GM18907 (cell line): ENCODE results near the gene INPP4B.
"Not testable (repeated sequence)": the region's sequence is repeated elsewhere in the genome, so short reads cannot be mapped to it uniquely, and the experiment has no call there.

ENCODE experiments used
- ATAC-seq: cut with Tn5 transposase; IDR thresholded peaks from one replicate; pipeline ENCODE4 v1.9.1; 2021; ENCODE audit warnings: mild to moderate bottlenecking, moderate library complexity; ENCODE audit not compliant: unreplicated experiment

Gene INPP4B

DNA sequence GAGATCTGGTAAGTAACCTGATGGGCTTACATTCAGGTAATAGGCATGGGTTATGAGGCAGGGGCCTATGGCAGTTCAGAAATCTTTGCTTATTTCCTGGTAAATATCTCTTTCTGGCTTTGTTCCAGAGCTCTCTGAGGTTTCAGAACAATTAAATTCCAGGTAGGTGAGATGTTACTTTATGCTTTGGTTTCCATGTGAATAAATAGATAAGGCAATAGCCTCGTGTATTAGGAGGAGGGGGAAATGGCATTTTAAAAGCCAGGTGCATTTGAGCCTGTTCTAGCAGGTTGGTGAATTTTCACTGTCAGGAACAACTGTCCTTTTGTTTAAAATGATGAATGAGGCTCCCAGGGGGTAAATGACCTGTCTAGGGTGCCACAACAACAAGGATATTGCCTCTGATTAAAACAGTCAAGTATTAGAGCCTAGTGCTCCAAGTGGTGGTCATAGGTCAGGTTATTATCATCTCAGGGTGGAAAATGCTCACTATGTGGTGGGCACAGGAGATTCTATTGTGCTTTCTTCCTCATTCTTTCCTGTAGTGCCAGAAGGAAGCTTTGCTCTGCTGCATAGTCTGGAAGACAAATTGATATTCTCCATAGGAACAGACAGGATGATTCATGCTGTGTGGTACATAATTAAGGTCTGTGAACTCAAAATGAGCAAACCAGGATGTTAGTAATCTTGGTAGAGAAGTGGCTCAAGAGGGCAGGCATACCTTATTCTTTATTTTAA is 296.2 kb downstream of the INPP4B start:
- ATAC-seq = no peak

DNA sequence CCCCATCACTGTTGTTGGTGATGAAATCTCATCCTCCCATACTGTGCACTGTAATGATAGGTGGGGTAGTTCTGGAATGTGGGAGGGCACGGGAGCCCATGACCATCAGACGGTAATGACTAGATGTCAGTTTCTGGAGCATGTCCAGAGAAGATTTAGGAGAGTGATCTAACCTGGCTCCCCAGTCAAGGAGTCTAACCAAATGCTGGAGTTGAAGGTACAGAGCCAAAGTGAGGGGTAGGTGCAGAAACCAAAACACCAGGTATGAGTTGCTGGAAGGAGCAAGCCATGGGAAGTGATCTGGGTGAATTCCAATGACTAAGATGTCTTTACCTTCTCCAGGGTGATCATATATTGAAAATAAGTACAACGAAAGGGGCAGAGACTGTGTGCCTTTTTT is 296.9 kb downstream of the INPP4B start:
- ATAC-seq = no peak

DNA sequence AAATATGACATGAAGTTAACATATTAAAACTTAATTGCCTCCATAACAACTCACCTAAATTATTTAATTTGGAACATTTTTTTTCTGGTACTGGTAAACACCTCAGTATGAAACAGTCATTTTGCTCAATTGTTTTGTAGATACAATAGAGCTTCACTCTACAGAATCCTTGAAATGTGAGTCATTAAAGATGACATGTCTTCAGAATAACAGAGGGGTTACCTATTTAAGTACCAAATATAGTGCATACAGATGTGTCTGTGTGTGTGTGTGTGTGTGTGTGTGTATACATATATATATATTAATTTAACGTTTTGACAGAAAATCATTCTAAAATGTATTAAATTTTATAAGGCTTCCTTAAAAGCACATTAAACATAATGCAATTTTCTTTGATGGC is 297.6 kb downstream of the INPP4B start:
- ATAC-seq = no peak

DNA sequence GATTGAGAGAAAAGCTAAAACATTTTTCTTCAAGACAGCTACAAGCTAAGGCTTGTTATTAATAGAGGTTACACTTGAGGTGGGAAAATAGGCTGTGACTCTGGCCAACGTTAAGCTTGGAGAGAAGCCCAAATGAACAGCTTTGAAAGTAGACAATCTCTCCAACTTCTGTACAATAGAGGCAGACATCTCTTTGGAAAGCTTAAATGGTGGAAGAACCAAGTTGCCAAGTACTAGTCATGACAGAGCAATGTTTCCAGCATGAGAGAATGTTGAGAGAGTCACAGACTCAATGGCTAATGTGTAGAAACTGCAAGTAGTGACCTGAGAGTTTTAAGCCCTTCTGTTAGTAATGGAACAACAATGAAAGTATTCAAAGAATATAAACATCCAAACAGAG is 298.1 kb downstream of the INPP4B start:
- no peak for ATAC-seq

DNA sequence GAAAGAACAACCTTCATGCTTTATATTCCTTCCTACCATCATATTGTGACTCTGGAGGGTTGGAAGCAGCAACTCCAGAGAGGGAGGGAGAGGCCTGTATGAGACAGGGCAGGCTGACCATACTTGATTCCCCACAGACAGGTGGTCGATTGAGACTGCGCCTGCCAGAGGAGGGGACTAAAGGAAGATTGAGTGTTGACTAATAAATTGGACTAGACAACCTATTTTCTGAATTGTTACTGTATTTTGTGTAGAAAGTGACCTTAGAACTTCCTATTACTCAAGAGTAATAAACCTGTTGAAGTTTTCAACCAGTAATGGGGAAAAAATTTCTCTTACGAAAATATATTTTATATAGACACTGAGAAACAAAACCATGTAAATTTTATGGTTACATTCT is 301.5 kb downstream of the INPP4B start:
- ATAC-seq = no peak

DNA sequence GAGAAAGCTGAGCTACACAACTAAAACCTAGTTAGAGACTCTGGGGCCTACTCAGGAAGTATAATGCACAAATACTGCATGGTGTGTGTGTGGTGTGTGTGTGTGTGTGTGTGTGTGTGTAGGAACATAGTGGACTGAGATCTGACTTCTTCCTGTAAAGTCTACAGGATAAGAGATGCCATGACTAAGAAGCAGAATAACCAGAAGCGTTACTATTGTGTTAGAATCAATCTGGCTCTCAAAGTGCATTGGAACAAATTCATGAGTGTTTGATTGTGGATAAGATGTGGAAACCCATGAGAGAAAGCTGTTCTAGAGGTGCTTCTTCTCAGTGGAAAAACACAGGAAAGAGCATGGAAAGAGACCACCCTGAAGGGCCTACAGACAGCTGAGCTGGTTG is 302.1 kb downstream of the INPP4B start:
- no peak for ATAC-seq

DNA sequence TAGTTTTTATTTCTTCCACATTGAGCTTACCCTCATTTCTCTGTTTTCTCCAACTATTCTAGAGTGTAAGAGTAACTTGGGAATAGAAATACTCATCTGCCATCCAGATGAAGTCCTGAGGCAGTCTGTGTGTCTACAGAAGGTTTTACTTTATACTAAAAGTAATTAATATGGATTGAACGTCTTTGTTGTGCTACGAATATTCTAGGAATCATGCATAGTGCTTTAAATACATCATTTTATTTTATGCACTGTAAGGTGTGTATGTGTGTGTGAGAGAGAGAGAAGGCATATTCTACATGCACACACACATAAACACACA is 305.7 kb downstream of the INPP4B start:
- ATAC-seq = no peak

DNA sequence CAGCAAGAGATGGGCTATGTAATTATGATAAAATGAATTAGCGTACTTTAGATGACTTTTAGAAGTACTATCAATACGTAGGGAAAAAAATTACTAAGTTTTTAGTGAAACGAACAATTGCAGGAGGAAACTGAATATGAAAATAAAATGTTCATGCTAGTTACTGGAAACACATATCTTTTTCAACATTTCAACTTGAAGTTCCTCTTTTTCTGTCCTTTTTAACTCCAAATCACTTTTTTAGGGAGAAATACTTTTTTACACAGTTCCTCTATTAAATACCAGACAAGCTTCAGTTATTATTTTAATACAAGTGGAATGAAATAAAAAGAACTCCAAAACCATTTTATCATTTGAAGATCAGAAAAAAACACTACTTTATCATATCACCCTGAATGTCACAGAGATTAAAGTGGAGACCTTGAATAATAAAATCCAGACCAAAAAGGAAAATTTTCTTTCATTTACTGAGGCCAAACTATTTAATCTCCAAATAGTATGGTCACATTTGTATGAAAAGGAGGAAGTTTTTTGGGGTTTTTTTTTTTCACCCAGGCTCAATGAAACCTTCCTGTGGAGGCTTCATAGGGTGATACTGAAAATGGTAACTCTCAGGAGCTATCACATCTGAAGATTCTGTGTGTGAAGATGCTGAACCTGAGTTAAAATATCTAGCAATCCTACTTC is 306.2 kb downstream of the INPP4B start:
- no peak for ATAC-seq

DNA sequence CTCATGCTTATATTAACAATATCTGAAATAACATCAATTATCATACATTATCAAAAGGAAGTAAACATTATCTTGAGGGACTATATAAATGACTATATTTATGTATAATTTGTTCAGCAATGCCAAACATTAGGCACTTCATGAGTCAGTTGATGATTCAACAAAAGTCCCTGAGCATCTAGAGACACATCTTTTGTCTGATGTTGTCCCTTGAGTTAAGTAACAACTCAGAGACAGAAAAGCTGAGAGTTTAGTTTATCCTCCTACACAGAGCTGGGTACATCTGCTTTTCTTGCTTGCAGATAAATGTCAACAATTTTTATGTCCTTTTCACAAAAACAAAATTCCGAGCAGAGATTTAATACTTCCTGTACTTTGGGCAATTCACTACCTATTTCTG is 311.1 kb downstream of the INPP4B start:
- ATAC-seq = no peak

DNA sequence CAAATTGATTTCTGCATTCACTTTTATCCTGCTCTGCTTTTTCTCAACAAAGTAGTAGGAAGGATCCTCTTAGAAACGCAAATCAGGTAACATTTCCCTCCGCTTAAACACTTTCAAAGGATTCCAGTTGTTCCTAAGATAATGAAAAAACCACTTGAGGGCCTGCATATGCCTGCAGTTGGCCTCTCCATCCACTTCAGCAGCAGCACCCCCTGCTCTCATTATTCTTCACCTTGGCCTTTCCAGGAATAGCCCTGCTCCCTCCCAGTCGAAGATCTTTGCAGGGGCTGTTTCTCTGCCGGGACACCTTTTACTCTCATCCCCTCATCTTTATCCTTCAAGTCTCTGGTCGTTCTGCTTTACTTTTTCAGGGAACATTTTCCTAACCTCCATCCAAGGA is 314.0 kb downstream of the INPP4B start:
- no peak for ATAC-seq

DNA sequence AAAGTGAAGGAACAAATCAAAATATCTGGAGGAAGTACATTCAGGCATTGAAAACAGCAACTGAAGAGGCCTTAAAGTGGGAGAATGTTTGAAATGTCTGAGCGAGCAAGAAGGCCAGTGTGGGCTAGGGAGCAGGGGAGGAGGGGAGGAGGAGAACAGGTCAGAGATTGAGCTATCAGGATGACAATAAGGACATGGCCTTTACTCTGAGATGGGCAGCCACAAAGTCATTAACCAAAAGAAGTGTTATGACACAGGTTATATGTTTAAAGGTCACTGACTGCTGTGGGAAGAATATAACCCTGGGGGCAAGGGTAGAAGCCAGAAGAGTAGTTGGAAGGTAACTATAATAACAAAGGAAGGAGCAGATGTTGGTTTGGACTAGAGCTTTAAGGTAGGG is 315.4 kb downstream of the INPP4B start:
- ATAC-seq = no peak

DNA sequence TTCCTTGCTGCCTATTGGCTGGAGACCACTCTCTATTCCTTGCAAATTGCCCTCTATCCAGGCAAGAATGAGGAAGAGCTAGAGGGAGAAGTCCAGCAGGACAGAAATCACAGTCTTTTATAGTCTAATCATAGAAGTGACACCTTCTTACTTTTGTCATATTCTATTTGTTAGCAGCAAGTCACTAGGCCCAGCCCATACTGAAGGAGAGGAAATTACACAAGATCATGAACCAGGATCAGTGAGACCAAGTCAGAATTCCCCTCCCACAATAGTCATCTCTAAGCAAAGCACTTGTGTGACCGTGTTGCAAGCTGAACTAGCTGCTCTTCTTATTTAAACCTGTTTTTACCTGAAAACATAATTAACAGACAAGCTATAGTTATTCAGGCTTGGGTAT is 317.7 kb downstream of the INPP4B start:
- ATAC-seq = no peak

DNA sequence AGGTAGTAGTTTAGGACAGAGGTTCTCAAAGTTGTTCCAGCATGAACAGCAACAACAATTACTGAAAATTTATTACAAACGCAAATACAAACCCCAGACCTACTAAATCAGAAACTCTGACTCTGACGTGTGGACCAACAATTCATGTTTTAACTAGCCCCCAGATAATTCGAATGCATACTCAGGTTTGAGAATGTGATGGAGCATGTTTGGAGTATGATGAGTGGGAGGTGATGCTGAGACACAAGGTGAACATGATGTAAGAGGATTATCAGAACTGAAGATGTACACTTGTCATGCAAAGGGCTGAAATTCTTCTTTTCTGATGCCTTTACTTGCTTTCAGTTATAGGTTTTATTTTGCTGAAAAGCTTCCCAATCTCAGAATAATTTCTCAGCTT is 323.0 kb downstream of the INPP4B start:
- ATAC-seq = no peak

DNA sequence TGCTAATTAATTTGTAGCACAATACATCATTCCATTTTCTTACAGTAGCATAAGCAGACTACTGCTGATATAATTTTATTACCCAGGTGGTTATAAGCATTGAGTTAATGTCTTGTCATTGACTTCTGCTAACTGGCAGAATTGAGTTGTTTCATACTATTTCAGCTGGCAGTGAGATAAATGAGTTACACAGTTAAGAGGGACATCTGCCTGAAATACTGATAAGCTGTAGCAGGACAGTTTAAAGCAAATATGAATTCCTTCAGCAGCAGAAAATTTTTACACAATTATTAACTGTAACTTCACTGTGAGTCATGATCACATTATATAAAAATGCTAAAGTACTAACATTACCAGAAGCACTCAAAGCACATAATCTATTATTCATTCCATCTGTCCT is 326.8 kb downstream of the INPP4B start:
- no peak for ATAC-seq

DNA sequence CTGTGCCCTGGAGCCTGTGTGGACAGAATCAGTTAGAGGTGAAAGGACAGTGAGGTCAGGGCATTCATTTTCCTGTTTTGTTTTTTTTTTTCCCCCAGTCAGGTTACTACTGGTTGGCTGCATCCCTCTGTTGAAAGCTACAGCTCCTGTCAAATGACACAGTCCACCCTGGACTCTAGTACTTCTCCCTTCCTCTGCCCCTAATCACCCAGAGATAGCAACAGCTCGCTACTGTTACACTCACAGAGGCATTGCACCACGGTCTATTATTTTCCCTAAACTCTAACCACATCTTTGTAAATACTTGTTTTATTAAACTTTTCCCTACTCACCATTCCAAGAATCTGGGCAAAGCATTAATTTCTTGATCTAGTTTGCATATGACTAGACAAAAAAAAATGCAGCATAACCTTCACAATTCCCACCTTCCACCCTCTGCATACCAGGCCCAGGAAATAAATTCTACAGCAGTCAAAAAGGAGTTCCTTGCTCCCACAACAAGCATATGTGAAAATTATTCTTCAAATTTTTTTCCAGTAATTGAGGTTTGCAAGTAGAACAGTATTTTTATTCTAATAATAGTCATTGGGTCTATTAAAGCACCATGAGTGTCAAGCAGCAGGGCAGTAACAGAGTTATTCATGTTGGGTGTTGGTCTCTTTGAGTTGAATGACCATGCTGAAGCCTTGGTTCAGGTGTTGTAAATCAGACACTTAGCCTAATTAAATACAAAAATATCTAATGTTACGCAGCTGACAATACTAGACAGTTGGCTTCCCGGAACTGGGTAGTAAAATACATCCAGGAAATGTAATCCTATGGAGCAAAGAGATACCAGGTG is 329.2 kb downstream of the INPP4B start:
- ATAC-seq = no peak

DNA sequence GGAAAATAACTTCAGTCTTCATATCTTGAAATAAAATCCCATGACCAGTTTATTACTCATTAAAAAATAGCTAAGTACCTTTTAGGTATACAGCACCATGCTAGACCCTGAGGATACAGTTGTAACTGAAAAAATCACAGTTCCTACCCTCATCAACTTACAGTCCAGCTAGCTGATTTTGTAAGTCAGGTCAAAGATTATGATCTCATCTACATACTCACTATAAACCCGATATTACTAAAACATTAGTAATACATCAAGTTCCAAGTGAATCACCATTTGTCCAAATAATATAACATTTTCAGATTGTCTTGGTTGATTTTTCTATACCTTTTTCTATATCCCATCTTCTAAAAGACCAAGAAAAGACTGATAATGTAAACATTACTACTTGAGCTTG is 333.9 kb downstream of the INPP4B start:
- no peak for ATAC-seq

DNA sequence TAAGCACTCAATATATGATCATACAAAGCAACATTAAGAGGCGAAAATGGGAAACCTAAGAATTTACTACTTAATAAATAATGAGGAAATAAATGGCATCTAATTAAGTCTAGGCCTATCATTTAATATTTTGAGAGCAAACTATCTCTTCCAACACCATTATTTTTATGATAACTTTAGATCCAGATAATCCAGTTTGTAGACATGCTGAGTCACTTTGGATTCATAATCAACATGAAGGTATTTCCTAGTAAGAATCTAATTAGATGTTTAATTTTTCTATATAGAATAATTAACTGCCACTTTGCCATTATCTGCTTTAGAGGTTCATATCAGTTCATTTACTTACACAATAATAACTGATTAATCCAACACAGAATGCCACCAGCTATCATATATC is 336.2 kb downstream of the INPP4B start:
- ATAC-seq = no peak

DNA sequence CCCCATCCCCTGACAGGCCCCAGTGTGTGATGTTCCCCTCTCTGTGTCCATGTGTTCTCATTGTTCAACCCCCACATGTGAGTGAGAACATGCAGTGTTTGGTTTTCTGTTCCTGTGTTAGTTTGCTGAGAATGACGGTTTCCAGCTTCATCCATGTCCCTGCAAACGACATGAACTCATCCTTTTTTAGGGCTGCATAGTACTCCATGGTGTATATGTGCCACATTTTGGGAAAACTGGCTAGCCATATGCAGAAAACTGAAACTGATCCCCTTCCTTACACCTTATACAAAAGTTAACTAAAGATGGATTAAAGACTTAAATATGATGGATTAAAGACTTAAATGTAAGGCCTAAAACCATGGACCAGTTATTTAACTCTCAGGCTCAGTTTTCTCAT is 336.7 kb downstream of the INPP4B start:
- ATAC-seq = not testable (repeated sequence)

DNA sequence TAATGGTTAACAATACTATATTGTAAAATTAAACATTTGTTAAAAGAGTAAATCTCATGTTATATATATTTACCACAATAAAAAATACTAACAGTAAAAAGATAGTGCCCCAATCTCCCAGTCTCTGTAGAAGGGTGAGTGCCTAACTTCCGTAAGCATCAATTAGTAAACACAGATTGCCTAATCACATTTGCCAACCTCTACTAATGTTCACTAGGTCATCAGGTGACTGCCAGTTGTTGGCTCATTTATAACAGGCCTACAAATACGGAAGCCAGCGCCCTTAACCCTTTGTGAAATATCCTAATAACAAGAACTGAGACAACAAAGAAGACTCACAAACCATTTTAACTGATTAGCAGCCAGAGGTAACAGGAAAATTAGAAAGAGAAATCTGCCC is 345.1 kb downstream of the INPP4B start:
- no peak for ATAC-seq

DNA sequence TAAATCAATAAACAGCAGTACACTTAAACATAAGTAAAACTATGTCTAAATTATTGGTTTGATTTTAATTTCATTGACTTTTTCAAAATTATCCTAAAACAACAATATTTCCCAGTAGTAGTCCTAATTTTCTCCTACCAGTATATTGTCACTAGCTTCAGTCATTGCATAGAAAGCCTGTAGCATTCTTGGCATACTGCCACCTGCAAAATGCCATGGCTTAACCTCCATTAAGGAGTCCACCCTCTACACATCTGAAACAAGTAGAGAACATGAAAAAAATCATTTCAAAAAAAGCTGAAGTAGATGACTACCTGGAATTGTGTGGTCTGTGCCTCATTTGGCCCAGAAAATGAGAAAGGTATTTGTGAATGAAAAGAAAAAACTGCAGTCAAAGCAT is 348.5 kb downstream of the INPP4B start:
- no peak for ATAC-seq

DNA sequence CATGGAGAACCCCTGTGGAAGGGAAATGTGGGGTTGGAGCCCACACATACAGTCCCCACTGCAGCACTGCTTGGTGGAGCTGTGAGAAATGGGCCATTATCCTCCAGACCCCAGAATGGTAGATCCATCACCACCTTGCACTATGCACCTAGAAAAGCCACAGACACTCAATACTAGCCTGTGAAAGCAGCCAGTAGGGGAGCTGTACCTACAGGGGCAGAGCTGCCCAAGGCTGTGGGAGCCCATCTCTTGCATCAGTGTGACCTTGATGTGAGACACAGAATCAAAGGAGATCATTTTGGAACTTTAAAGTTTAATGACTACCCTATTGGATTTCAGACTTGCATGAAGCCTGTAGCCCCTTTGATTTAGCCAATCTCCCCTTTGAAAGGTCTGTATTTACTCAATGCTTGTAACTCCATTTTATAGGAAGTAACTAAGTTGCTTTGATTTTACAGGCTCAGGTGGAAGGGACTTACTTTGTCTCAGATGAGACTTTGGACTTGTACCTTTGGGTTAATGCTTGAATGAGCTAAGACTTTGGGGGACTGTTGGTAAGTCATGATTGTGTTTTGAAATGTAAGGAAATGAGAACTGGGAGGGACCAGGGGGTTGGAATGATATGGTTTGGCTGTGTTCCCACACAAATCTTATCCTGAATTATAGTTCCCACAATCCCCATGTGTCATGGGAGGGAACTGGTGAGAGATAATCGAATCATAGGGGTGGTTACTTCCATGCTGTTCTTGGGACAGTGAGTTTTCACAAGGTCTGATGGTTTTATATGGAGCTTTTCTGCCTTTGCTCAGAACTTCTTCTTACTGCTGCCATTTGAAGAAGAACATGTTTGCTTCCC is 352.6 kb downstream of the INPP4B start:
- no peak for ATAC-seq
